DOHH2 (cell line): ENCODE measurements around the gene TGFBR2.

Experiments
- H3F3A ChIP-seq: fragments of 200-600 bp; sonication (generic), shearing (Covaris generic); 2 replicates; pipeline ENCODE4 v1.6.0; 2016; ENCODE audit warnings: antibody characterized with exemption, mild to moderate bottlenecking; ENCODE audit not compliant: control insufficient read depth, insufficient read depth
- H3K27ac ChIP-seq: fragments of 200-600 bp; sonication (generic); 2 replicates; pipeline ENCODE4 v1.5.1; 2014; ENCODE audit warnings: low read depth, mild to moderate bottlenecking, low read length, moderate library complexity
- H3K27me3 ChIP-seq: fragments of 200-600 bp; sonication (generic); 2 replicates; pipeline ENCODE4 v1.6.1; 2014; ENCODE audit warnings: mild to moderate bottlenecking, low read length, mixed read lengths; ENCODE audit not compliant: control insufficient read depth
- H3K36me3 ChIP-seq: fragments of 200-600 bp; sonication (generic); 2 replicates; pipeline ENCODE4 v1.6.1; 2014; ENCODE audit warnings: mild to moderate bottlenecking, low read length, moderate library complexity, mixed read lengths; ENCODE audit not compliant: control insufficient read depth
- H3K4me1 ChIP-seq: fragments of 200-600 bp; sonication (generic); 2 replicates; pipeline ENCODE4 v1.6.1; 2014; ENCODE audit warnings: mild to moderate bottlenecking, low read length, mixed read lengths; ENCODE audit not compliant: control insufficient read depth
- H3K4me2 ChIP-seq: fragments of 200-600 bp; sonication (generic); 2 replicates; pipeline ENCODE4 v1.6.0; 2014; ENCODE audit warnings: mild to moderate bottlenecking, low read length, moderate library complexity
- H3K4me3 ChIP-seq: fragments of 200-600 bp; sonication (generic); 2 replicates; pipeline ENCODE4 v1.5.1; 2014; ENCODE audit warnings: mild to moderate bottlenecking, low read length, mixed read lengths
- H3K79me2 ChIP-seq: fragments of 200-600 bp; sonication (generic); 2 replicates; pipeline ENCODE4 v1.6.1; 2014; ENCODE audit warnings: mild to moderate bottlenecking, low read length, mixed read lengths; ENCODE audit not compliant: control insufficient read depth
- H3K9me2 ChIP-seq: fragments of 200-600 bp; sonication (generic); replicated peaks from 2 replicates; pipeline ENCODE4 v1.6.1; 2014; ENCODE audit warnings: mild to moderate bottlenecking, low read length, mixed read lengths; ENCODE audit not compliant: control insufficient read depth
- H3K9me3 ChIP-seq: fragments of 200-600 bp; sonication (generic); 2 replicates; pipeline ENCODE4 v1.6.1; 2014; ENCODE audit warnings: antibody characterized with exemption, low read length, mixed read lengths; ENCODE audit not compliant: control insufficient read depth, insufficient read depth
- H4K20me1 ChIP-seq: fragments of 200-600 bp; sonication (generic); 2 replicates; pipeline ENCODE4 v1.6.0; 2014; ENCODE audit warnings: low read depth, mild to moderate bottlenecking, antibody characterized with exemption, low read length, moderate library complexity; ENCODE audit not compliant: control insufficient read depth, insufficient read depth
- CTCF ChIP-seq: fragments of 200-600 bp; sonication (generic); IDR thresholded peaks from one replicate; pipeline ENCODE4 v1.5.1; 2014; ENCODE audit warnings: antibody characterized with exemption, mild to moderate bottlenecking, low read depth, low read length; ENCODE audit not compliant: poor library complexity, severe bottlenecking
- EZH2phosphoT487 ChIP-seq: fragments of 200-600 bp; sonication (generic); IDR thresholded peaks from 2 replicates; pipeline ENCODE4 v1.6.1; 2017; ENCODE audit warnings: borderline replicate concordance, mild to moderate bottlenecking, antibody characterized with exemption, low read length, moderate library complexity, mixed read lengths

The TGFBR2 gene

GRCh38 chr3:30742796-30743619 is 136.6 kb downstream of the TGFBR2 start:
- H3K4me1 ChIP-seq = no peaks in the 10 kb centered on the region
- no peak overlapping the region for H3K27ac ChIP-seq
- no peaks in the 10 kb centered on the region for H3K9me3 ChIP-seq
- TF ChIP-seq EZH2phosphoT487 (no peak), CTCF (no peak)
- H3K36me3 ChIP-seq = no peaks in the 10 kb centered on the region
- no peaks in the 10 kb centered on the region for H3K27me3 ChIP-seq
- no peaks in the 10 kb centered on the region for H3K9me2 ChIP-seq
- no peak overlapping the region for H3K4me3 ChIP-seq
- H4K20me1 ChIP-seq = no peaks in the 10 kb centered on the region
- H3K79me2 ChIP-seq = no peaks in the 10 kb centered on the region
- no peak overlapping the region for H3K4me2 ChIP-seq
- H3F3A ChIP-seq = no peaks in the 10 kb centered on the region
